Liver (tissue), 9 donors: Measurements from ENCODE around the gene SMOC2. TPM values are rescaled to one million over a fixed set of nuclear protein-coding genes. Genes with fewer than 3 reads are reported as not detected.

ENCODE experiments used
- DNase-seq: peaks from one replicate; pipeline ENCODE4 v3.0.0-alpha.2; 2017; ENCODE audit warnings: low spot score
- H3K27ac ChIP-seq, 2 donors: one replicate each; pipeline ENCODE4 v1.7.0; 2013; ENCODE audit warnings: inconsistent platforms in 2 of 2, low read length in 2 of 2, control low read depth in 1 of 2, low read depth in 1 of 2, mild to moderate bottlenecking in 1 of 2
- H3K27me3 ChIP-seq, 4 donors: one replicate each; pipeline versions ENCODE4 v1.6.1 to v1.7.0; 2013; ENCODE audit warnings: low read length in 3 of 4, inconsistent platforms in 1 of 4, mild to moderate bottlenecking in 1 of 4, moderate library complexity in 1 of 4; ENCODE audit not compliant: control insufficient read depth in 4 of 4, insufficient read depth in 4 of 4
- H3K36me3 ChIP-seq, 4 donors: one replicate each; pipeline versions ENCODE4 v1.6.1 to v1.7.0; 2013; ENCODE audit warnings: low read length in 3 of 4, mild to moderate bottlenecking in 3 of 4, low read depth in 1 of 4, moderate library complexity in 1 of 4; ENCODE audit not compliant: control insufficient read depth in 4 of 4, insufficient read depth in 3 of 4
- H3K4me1 ChIP-seq, 4 donors: one replicate each; pipeline versions ENCODE4 v1.6.1 to v1.7.0; 2013; ENCODE audit warnings: low read length in 3 of 4, mild to moderate bottlenecking in 3 of 4, moderate library complexity in 1 of 4; ENCODE audit not compliant: control insufficient read depth in 4 of 4, insufficient read depth in 4 of 4
- H3K4me3 ChIP-seq, 3 donors: one replicate each; pipeline versions ENCODE4 v1.6.1 to v1.7.0; 2013; ENCODE audit warnings: low read length in 3 of 3, control low read depth in 1 of 3, low read depth in 1 of 3, mild to moderate bottlenecking in 1 of 3
- H3K9ac ChIP-seq, 2 donors: one replicate each; pipeline ENCODE4 v1.7.0; 2013; ENCODE audit warnings: low read length in 2 of 2, mild to moderate bottlenecking in 2 of 2, moderate library complexity in 2 of 2, control low read depth in 1 of 2, low read depth in 1 of 2
- H3K9me3 ChIP-seq, 4 donors: one replicate each; pipeline versions ENCODE4 v1.6.1 to v1.7.0; 2013; ENCODE audit warnings: low read length in 3 of 4; ENCODE audit not compliant: control insufficient read depth in 4 of 4
- ATF3 ChIP-seq: IDR thresholded peaks from 2 replicates; pipeline ENCODE4 v1.6.1; 2016; ENCODE audit warnings: antibody characterized with exemption
- CTCF ChIP-seq: fragments of 150-350 bp; IDR thresholded peaks from 2 replicates; pipeline ENCODE4 v1.5.1; 2017; ENCODE audit warnings: improper control_type of control experiment, low read depth, low read length; ENCODE audit not compliant: missing input control
- EGR1 ChIP-seq, 2 donors: IDR thresholded peaks; 2 replicates each; pipeline ENCODE4 v1.6.1; 2016 to 2018; ENCODE audit warnings: antibody characterized with exemption in 2 of 2, low read depth in 2 of 2
- FOXA1 ChIP-seq: IDR thresholded peaks from 2 replicates; pipeline ENCODE4 v1.6.1; 2016; ENCODE audit warnings: antibody characterized with exemption
- FOXA2 ChIP-seq: IDR thresholded peaks from 2 replicates; pipeline ENCODE4 v1.6.1; 2016; ENCODE audit warnings: antibody characterized with exemption
- GABPA ChIP-seq, 2 donors: IDR thresholded peaks in 1 of 2; conservative IDR thresholded peaks in 1 of 2; 2 replicates each; pipeline ENCODE4 v1.6.1; 2016; ENCODE audit warnings: antibody characterized with exemption in 2 of 2, mild to moderate bottlenecking in 1 of 2, moderate library complexity in 1 of 2
- HNF4A ChIP-seq, 2 donors: conservative IDR thresholded peaks; 2 replicates each; pipeline ENCODE4 v1.6.1; 2016; ENCODE audit warnings: antibody characterized with exemption in 2 of 2, mild to moderate bottlenecking in 2 of 2
- HNF4G ChIP-seq: IDR thresholded peaks from 2 replicates; pipeline ENCODE4 v1.6.1; 2016; ENCODE audit warnings: antibody characterized with exemption
- JUND ChIP-seq, 2 donors: IDR thresholded peaks; 2 replicates each; pipeline ENCODE4 v1.6.1; 2016; ENCODE audit warnings: antibody characterized with exemption in 2 of 2
- MAX ChIP-seq: IDR thresholded peaks from 2 replicates; pipeline ENCODE4 v1.6.1; 2016; ENCODE audit warnings: antibody characterized with exemption
- NR2F2 ChIP-seq: IDR thresholded peaks from 2 replicates; pipeline ENCODE4 v1.6.1; 2016; ENCODE audit warnings: antibody characterized with exemption
- RAD21 ChIP-seq, 2 donors: IDR thresholded peaks; 2 replicates each; pipeline ENCODE4 v1.6.1; 2016; ENCODE audit warnings: antibody characterized with exemption in 2 of 2, mild to moderate bottlenecking in 2 of 2
- REST ChIP-seq: IDR thresholded peaks from 2 replicates; pipeline ENCODE4 v1.6.1; 2016; ENCODE audit warnings: antibody characterized with exemption, mild to moderate bottlenecking
- RXRA ChIP-seq, 2 donors: IDR thresholded peaks; 2 replicates each; pipeline ENCODE4 v1.6.1; 2017 to 2018; ENCODE audit warnings: antibody characterized with exemption in 2 of 2, mild to moderate bottlenecking in 1 of 2
- SP1 ChIP-seq: IDR thresholded peaks from 2 replicates; pipeline ENCODE4 v1.6.1; 2018; ENCODE audit warnings: antibody characterized with exemption, mild to moderate bottlenecking
- TAF1 ChIP-seq: conservative IDR thresholded peaks from 2 replicates; pipeline ENCODE4 v1.6.1; 2016; ENCODE audit warnings: antibody characterized with exemption, mild to moderate bottlenecking
- YY1 ChIP-seq: IDR thresholded peaks from 2 replicates; pipeline ENCODE4 v1.6.1; 2016; ENCODE audit warnings: antibody characterized with exemption, mild to moderate bottlenecking
- ZBTB33 ChIP-seq: IDR thresholded peaks from 2 replicates; pipeline ENCODE4 v1.6.1; 2016; ENCODE audit warnings: antibody characterized with exemption
- WGBS: extraction: QIAGEN DNeasy Blood & Tissue Kit; methylation state at CpG from one replicate; pipeline ENCODE4 v1.1.7; 2013; 5-methylcytosine and 5-hydroxymethylcytosine counted together
- polyA plus RNA-seq, 2 donors: library from polyadenylated mRNA; stranded (reverse) in 1 of 2; unstranded in 1 of 2; fragments of 200-250 nt in 1 of 2; fragments of >200 nt in 1 of 2; fragmentation: Nextera tagmentation in 1 of 2; extraction: Ambion mirVana in 1 of 2; gene quantifications; one replicate each; pipeline versions ENCODE4 v1.2.1 to v1.2.3, GENCODE V29; 2013 to 2015
- total RNA-seq, 2 donors: library from RNA; depleted of rRNA; stranded (reverse); fragments of >200 nt; gene quantifications; one replicate each; pipeline ENCODE4 v1.2.3, GENCODE V29; 2014
- donor health status: healthy.
- donor health status: healthy.
- donor health status: healthy.
- donor health status: healthy.
- donor health status: healthy.

Gene SMOC2
- total and polyA plus RNA-seq, 4 donors = 0.23 to 1.9 (median 1.1) TPM

GRCh38 chr6:168403370-168404005, 37.5 kb upstream of the SMOC2 start (continued):
- TF ChIP-seq REST (no peak), YY1 (no peak), HNF4A (conservative IDR thresholded peaks at IDR 0.05) (no peak), TAF1 (no peak), MAX (no peak), RAD21 (IDR thresholded peaks at IDR 0.05) (no peak), NR2F2 (no peak), SP1 (no peak)

GRCh38 chr6:168404560-168404959, 36.4 kb upstream of the SMOC2 start:
- H3K27me3 ChIP-seq = peaks cover 0 to 4% (median 0%) of the 10 kb centered on the region in 4 donors
- H3K4me1 ChIP-seq = no peaks in the 10 kb centered on the region
- no peak for TF ChIP-seq SP1
- TF ChIP-seq EGR1 (IDR thresholded peaks at IDR 0.05; ENCODE audit: low read depth in 2 of 2) = no peak
- TF ChIP-seq TAF1 = no peak
- no peak for TF ChIP-seq MAX
- no peak for TF ChIP-seq ZBTB33
- TF ChIP-seq YY1 = no peak
- no peak for TF ChIP-seq NR2F2
- no peak for TF ChIP-seq HNF4G
- TF ChIP-seq CTCF = no peak
- no peak for TF ChIP-seq JUND (IDR thresholded peaks at IDR 0.05)
- TF ChIP-seq REST = no peak
- no peak for TF ChIP-seq GABPA (IDR thresholded peaks at IDR 0.05 in 1 of 2, conservative IDR thresholded peaks at IDR 0.05 in 1 of 2)
- no peak for TF ChIP-seq ATF3
- TF ChIP-seq RXRA (IDR thresholded peaks at IDR 0.05) = no peak
- no peak for TF ChIP-seq FOXA2
- TF ChIP-seq FOXA1 = no peak
- no peak for TF ChIP-seq HNF4A (conservative IDR thresholded peaks at IDR 0.05)
- TF ChIP-seq RAD21 (IDR thresholded peaks at IDR 0.05) = no peak
- 93% methylated on average over 1 of the region's 1 CpG for WGBS
- H3K36me3 ChIP-seq = no peaks in the 10 kb centered on the region
- H3K4me3 ChIP-seq = no peak overlapping the region
- H3K9ac ChIP-seq = no peak overlapping the region
- DNase-seq = no peak
- H3K27ac ChIP-seq = no peak overlapping the region
- H3K9me3 ChIP-seq = no peaks in the 10 kb centered on the region
